DLD1 (cell line): ENCODE measurements around the gene CHN1.

Experiments used
- in situ Hi-C: cut with HindIII; loops from 2 replicates; pipeline ENCODE4 v1.10.0; 2017; ENCODE audit warnings: low sequenced_read_pairs

CHN1 gene

GRCh38 chr2:174773215-174773614, 232.0 kb downstream of the CHN1 start:
- in situ Hi-C loops, result loop anchor here (10.0 kb wide), 1 partner anchor 212 kb away; no protein-coding TSS in a partner anchor

- in situ Hi-C loops, result loop anchor here (10.0 kb wide), 1 partner anchor 212 kb away; no protein-coding TSS in a partner anchor
Measured at GRCh38 chr2:174772472-174772801, 232.7 kb downstream of the CHN1 start.

- in situ Hi-C loops, result loop anchor here (10.0 kb wide), 1 partner anchor 213 kb away; no protein-coding TSS in a partner anchor
Measured at GRCh38 chr2:174771631-174772471, 233.3 kb downstream of the CHN1 start.

- in situ Hi-C loops, result loop anchor here (10.0 kb wide), 1 partner anchor 214 kb away; no protein-coding TSS in a partner anchor
Measured at GRCh38 chr2:174771136-174771535, 234.0 kb downstream of the CHN1 start.

- in situ Hi-C loops, result no loop called here
Measured at GRCh38 chr2:174768557-174768956, 236.6 kb downstream of the CHN1 start.

- in situ Hi-C loops, result no loop called here
Measured at GRCh38 chr2:174766271-174766670, 238.9 kb downstream of the CHN1 start.

- in situ Hi-C loops, result no loop called here
Measured at GRCh38 chr2:174765576-174765975, 239.6 kb downstream of the CHN1 start.

- in situ Hi-C loops, result no loop called here
Measured at GRCh38 chr2:174764280-174765255, 240.6 kb downstream of the CHN1 start, which contains the start of gene CHRNA1. CHRNA1 (minus strand) TSS chr2:174764472; CDS start chr2:174764394, 78 bp downstream.

GRCh38 chr2:174763780-174764179, 241.4 kb downstream of the CHN1 start:
- in situ Hi-C loops, result no loop called here

- in situ Hi-C loops, result no loop called here
Measured at GRCh38 chr2:174762464-174762863, 242.7 kb downstream of the CHN1 start.

- in situ Hi-C loops, result no loop called here
Measured at GRCh38 chr2:174761837-174762236, 243.3 kb downstream of the CHN1 start.

- in situ Hi-C loops, result no loop called here
Measured at GRCh38 chr2:174760845-174761473, 244.2 kb downstream of the CHN1 start.

- in situ Hi-C loops, result no loop called here
Measured at GRCh38 chr2:174759381-174760065, 245.7 kb downstream of the CHN1 start.

- in situ Hi-C loops, result no loop called here
Measured at GRCh38 chr2:174756743-174757142, 248.4 kb downstream of the CHN1 start.

GRCh38 chr2:174753038-174753633, 252.0 kb downstream of the CHN1 start:
- in situ Hi-C loops, result no loop called here

GRCh38 chr2:174752403-174753037, 252.7 kb downstream of the CHN1 start:
- in situ Hi-C loops, result no loop called here

GRCh38 chr2:174750923-174751441, 254.2 kb downstream of the CHN1 start:
- in situ Hi-C loops, result no loop called here

- in situ Hi-C loops, result no loop called here
Measured at GRCh38 chr2:174749793-174750192, 255.4 kb downstream of the CHN1 start.

- in situ Hi-C loops, result no loop called here
Measured at GRCh38 chr2:174748948-174749347, 256.2 kb downstream of the CHN1 start.
